HG02840 (cell line): ENCODE data around the gene MTHFR.
"Not testable (repeated sequence)": the region's sequence is repeated elsewhere in the genome, so short reads cannot be mapped to it uniquely, and the experiment has no call there.

Experiments used
- ATAC-seq: cut with Tn5 transposase; IDR thresholded peaks from one replicate; pipeline ENCODE4 v1.9.1; 2021; ENCODE audit warnings: mild to moderate bottlenecking, moderate library complexity, moderate number of reproducible peaks; ENCODE audit not compliant: unreplicated experiment, low FRiP score

The MTHFR gene

DNA sequence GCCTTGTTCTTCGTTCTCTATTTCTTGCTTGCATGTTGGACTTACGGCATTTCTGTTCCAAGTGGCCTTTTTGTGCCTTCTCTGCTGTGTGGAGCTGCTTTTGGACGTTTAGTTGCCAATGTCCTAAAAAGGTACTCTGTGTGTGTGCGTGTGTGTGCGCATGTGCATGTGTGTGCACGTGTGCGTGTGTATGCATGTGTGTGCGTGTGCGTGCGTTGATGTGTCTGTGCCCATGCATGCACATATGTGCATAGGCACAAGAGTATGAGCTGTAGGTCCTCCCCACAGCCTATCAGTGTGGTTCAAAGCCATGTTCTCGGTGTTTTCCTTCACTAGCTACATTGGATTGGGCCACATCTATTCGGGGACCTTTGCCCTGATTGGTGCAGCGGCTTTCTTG lies 28.1 kb upstream of the MTHFR start:
- ATAC-seq, result no peak

DNA sequence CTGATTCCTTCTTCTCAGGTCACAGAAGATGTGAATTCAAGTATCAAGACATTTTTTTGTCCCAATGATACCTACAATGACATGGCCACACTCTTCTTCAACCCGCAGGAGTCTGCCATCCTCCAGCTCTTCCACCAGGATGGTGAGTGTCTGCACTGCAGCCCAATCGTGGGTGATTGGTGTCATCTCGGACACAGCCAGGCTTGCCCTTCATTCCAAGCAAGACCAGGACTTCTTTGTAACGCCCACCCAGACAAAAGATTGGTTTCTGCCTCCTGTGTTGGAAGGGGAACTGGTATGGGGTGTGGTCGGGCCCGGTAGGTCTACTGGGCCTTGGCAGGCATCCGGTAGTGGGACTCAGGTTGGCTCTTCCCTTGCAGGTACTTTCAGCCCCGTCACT lies 27.7 kb upstream of the MTHFR start:
- no peak for ATAC-seq

GRCh38 chr1:11831945-11832725 lies 26.4 kb upstream of the MTHFR start:
- no peak for ATAC-seq

DNA sequence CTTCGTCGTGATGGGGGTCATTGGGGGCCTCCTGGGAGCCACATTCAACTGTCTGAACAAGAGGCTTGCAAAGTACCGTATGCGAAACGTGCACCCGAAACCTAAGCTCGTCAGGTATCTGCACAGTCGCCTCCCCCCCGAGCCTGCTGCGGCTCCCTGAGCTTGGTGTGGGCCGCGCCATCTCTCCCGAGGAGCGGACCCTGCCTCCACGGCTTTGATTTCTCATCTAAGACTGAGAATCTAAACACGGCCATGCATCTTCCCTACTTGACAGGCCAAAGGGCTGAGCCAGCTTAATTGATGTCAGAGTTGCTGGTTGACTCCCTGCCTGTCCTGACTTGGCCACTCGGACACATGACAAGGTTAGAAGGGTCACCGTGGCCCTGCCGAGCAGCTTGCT lies 22.7 kb upstream of the MTHFR start:
- no peak for ATAC-seq

DNA sequence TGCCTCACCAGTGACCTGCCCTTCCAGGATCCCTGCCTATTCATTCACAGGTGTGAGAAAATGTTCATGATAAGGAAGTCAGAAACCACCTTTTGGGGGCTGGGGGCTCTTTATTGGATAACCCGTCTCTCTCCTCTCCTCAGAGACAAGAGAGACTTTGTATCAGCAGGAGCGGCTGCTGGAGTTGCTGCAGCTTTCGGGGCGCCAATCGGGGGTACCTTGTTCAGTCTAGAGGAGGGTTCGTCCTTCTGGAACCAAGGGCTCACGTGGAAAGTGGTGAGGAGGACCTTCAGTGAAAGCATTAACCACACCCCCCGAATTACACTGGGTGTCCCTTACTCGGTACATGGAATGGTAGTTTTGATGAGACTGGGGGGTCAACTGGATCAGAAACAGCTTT lies 21.2 kb upstream of the MTHFR start:
- ATAC-seq, result no peak

DNA sequence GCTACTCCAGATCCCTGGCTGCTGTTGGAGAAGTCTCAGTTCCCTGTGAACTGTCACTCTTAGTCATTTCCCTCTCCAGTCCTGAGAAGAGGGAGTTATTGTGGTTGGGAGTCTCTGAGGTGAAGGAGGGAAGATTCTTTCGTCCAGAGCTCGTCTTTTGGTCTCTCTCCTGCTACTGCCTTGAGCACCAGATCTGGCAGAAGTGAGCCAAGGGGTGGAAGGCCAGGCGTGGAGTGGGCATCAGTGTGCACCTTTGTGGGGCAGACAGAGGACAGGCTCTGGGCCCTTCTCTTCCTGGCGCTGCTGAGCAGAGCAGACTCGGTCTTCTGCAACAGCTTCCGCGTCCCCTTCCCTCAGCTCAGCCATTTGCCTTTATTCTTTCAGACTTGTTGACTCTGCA lies 19.4 kb upstream of the MTHFR start:
- ATAC-seq, result no peak

DNA sequence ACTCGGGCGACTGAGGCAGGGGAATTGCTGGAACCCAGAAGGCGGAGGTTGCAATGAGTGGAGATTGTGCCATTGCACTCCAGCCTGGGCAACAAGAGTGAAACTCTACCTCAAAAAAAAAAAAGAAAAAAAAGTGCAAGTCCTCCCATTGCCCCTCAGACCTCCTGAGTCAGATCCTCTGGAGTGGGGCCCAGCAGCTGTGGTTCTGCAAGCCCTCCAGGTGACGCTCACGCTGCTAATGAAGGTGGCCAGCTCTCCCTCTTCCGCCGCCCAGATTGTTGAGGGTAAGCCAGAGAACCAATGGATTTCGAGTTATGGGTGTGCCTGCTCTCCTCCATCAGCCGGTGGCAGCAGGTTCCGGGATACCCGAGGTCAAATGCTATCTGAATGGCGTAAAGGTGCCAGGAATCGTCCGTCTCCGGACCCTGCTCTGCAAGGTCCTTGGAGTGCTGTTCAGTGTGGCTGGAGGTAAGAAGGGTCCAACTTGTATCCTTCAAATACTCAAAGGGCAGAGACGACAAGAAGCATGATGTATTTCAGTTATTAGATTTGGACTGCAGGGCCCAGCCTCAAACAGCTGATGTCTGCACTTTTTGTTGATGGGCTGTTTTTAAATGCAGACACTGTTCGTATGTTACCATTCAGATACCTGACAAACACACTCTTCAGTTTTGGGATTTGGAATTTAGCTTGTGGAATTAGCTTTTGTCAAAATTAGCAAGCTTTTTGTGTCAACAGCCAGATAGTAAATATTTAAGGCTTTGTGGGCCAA lies 17.8 kb upstream of the MTHFR start:
- no peak for ATAC-seq

- no peak for ATAC-seq
Observed at GRCh38 chr1:11822091-11822490, 16.3 kb upstream of the MTHFR start.

DNA sequence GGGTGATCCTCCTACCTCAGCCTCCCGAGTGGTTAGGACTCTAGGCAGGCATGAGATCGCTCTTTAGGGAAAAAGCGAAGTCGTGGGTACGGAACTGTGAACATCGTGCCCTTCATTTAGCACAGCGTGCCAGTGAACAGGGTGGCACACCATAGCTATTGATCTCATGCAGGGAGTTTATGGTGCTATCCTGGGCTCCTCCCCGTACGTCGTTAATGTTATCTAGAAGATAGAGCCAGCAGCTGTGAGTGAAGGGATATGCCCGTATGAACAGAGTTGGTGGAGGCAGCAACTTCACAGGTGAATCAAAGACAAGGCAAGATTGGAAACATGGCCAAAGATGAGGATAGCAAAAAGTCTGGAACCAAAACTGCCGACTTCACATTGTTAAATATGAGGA lies 11.4 kb upstream of the MTHFR start:
- no peak for ATAC-seq

DNA sequence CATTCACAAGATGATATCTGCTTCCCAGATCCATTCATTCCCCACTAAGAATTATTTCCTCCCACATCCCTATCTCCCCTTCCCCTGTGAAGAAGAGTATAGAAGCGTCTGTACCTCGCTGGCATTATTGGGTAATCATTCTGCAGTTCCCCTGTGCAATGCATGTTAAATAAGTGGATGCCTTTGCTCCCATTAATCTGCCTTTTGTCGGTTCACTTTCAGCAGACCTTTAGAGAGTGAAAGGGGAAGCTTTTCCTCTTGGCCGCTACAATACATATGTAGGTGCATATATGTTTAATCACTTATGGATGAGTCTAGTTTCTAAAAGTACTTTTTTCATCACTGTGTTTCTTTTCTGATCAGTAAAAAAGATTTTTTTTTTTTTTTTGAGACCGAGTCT lies 7.3 kb upstream of the MTHFR start:
- no peak for ATAC-seq

DNA sequence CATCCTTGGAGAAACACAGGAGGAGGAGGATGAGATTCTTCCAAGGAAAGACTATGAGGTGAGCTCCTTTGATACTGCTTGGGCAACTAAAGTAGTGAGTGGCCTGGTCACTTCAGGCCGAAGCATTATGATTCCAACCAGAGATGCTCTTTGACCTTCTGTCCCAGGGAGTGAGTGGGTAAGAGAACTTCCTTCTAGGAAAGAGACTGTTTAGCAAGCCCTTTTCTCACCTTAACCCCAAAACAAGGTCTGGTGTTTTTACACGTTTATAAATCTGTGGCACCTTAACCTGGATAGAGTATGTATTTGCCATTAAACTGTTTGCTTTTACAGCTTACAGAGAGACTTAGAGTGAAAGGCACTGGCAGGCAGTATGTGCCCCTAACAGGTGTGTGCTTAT lies 1.4 kb upstream of the MTHFR start:
- no peak for ATAC-seq

DNA sequence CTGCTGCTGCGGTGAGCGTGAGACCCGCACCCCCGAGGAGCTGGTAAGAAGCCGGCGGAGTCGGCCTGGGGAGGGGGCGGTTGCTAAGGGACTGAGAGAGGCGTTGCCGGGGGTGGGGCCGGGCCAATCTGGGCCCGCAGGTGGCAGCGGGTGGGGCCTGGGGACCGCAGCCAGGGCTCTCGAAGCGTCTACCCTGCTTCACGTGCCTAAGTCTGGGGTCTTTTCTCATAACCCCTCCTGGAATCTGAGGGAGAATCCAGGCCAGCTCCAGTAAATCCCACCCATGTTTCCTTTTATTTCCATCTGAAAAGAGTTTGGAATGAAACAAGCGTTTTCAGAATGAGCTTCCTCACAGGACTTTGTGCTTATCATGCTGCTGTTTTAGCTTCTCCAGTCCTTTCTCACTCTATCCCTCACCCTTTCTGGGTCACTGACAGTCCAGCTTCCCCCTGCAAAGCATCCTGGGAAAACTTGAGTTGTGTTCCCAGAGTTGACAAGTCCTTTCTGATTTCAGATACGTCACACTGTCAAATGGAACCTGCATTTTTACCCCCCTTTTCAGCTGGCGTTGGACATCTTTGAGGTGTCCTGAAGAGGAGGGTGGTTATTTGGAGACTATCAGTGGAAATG lies 658 bp upstream of the MTHFR start:
- ATAC-seq, result peak; percentile 41

GRCh38 chr1:11804666-11805421 lies 920 bp downstream of the MTHFR start:
- no peak for ATAC-seq

DNA sequence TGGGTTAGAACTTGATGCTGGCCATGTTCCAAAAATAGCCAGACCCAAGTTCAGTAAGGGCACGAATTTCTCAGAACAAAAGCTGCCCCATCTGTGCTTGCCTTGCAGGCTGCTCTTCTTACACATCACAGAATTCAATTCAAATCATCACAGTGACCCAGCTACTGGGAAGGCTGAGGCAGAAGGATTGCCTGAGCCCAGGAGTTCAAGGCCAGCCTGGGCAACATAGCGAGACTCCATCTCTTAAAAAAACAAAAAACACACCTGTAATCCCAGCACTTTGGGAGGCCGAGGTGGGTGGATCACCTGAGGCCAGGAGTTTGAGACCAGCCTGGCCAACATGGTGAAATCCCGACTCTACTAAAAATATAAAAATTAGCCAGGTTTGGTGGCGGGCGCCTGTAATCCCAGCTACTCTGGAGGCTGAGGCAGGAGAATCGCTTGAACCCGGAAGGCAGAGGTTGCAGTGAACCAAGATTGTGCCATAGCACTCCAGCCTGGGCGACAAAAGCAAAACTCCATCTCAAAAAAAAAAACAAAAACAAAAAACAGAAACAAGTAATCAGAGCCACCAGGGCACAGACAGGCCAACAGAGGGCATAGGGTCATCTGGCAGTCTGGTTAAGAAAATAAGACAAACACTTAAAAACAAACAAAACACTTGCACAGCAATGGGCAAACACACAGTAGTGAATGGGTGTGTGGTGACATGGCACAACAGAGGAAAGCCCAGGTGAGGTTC lies 1.7 kb downstream of the MTHFR start:
- ATAC-seq, result not testable (repeated sequence)

DNA sequence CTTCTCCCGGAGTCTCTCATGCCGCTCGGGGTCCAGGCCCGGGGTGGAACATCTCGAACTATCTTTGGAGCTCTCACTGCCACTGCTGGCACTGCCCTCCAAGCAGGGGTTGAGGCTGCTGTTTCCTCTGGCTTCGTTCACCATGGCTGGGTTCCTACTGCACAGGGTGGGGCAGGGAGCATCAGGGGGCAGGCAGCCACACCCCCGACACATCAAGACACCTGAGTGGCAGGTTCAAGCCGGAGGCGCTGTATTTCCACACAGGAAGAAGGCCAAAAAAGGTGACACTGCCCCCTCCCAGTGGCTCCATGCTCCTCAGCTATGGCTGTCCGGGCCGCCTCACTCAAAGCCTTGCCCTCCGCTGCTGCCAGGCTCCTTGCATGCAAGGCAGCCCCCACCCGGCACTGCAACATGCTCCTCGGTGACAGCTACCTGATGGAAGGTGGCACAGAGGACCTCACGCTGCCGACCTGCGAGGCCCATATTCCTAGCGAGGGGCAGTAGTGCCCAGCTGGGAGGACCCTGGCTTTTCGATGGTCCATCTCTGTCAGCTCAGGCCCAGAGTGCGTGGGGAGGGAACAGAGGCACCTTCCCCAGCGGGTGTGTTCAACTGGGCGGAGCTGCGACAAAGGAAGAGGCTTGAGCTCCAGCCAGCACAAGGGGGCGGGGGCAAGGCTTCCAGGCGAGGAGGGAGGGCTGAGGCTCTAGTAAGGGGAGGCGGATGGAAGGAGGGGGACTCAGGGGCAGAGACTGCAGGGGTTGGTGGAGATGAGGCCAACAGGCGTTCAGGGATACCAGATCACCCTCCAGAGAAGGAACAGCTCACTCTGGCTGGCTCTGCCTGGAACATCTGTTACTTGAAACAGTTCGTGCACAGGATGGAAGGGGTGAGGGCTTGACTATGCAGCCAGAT lies 2.5 kb downstream of the MTHFR start:
- ATAC-seq, result no peak

GRCh38 chr1:11802616-11802972 lies 3.2 kb downstream of the MTHFR start:
- ATAC-seq, result no peak

DNA sequence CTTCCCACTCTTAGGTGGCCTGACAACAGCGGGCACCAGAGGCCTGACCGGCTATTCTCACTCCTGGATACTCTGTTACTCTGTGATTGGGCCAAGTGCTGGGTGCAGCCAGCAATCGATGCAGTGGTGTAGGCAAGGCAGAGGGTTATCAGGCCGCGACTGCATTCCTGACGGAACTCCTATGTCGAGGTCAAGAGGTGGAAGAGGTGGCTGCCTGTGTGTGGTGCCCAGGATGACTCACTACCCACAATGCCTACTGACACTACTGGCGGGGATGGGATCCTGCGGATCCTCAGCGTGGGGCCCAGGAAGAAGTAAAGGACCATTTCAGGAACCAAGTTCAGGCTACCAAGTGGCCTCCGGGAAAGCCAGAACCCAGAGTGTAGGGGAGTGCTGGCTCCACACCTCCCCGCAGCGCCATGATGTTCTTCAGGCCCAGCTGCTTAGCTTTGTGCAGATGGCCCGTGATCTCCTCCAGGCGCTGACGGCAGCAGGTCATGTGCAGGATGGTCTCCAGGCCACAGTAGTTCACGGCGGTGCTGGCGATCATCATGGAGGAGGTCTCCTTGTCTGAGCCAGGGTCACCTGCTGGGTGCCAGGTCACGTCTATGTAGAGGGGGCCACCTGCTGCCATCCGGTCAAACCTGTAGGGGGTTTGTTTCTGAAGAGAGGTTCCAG lies 4.9 kb downstream of the MTHFR start:
- ATAC-seq, result no peak

- no peak for ATAC-seq
Observed at GRCh38 chr1:11800391-11800755, 5.4 kb downstream of the MTHFR start.

- no peak for ATAC-seq
Observed at GRCh38 chr1:11799896-11800295, 5.9 kb downstream of the MTHFR start.
